K562 (cell line): ENCODE data around the gene SLC39A12.

ENCODE experiments used
- FOXJ2 ChIP-seq: fragments of 200-800 bp; sonication (Bioruptor generic); IDR thresholded peaks from 2 replicates; pipeline ENCODE4 v1.6.1; 2016; ENCODE audit warnings: missing genetic modification characterization, missing compliant biosample characterization
- POLR2A ChIP-seq: fragments of 450-650 bp; conservative IDR thresholded peaks from 2 replicates; pipeline ENCODE4 v1.6.1; 2016
- ZKSCAN1 ChIP-seq: fragments of 150-350 bp; IDR thresholded peaks from 2 replicates; pipeline ENCODE4 v1.6.1; 2016; ENCODE audit warnings: low read depth, low read length
- ZNF668 ChIP-seq: fragments of 250-450 bp; sonication (Bioruptor Pico); IDR thresholded peaks from 2 replicates; pipeline ENCODE4 v1.8.0; 2022; ENCODE audit warnings: mild to moderate bottlenecking, inconsistent platforms

DNA sequence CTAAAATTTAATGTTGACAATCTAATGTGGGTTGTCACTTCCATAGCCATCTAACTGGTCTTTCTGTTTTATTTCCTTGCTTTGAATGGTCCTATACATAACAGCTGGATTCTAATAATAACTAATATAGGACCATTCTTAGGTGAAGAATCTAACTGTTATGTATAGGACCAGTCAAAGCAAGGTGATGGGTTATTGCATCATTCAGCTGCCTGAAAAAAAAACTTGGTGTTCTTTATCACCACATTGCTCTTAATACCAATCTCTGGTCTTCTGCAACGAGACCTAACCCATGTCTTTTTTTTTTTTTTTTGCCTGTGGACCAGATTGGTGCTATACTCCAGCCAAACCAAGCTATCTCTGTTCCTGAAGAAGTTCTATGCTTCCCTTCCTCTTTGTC, 45.7 kb upstream of the SLC39A12 start:
- TF ChIP-seq ZNF668 (CRISPR knock-in tag) (no peak), FOXJ2 (tag) (no peak), ZKSCAN1 (no peak), POLR2A (no peak)
